ENCODE data around the gene SERPINA9.

Gene SERPINA9, protein sequence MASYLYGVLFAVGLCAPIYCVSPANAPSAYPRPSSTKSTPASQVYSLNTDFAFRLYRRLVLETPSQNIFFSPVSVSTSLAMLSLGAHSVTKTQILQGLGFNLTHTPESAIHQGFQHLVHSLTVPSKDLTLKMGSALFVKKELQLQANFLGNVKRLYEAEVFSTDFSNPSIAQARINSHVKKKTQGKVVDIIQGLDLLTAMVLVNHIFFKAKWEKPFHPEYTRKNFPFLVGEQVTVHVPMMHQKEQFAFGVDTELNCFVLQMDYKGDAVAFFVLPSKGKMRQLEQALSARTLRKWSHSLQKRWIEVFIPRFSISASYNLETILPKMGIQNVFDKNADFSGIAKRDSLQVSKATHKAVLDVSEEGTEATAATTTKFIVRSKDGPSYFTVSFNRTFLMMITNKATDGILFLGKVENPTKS

DNA sequence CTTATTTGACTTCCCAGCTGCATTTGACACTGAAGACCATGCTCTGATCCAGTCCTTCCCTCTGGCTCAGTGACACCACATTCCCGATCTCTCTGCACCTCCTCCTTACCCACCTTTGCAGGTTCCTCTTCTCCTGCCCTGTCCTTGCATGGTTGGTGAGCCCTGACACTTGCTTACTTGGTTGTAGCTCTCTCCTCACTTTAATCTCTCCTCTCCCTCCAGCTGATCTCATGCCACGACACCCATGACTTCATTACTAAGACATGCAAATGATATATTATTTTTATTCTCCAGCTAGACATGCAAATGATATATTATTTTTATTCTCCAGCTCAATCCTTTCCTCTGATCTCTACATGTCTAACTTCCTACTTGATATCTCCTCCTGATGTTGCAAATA, at the start of gene SERPINA9:
Gene SERPINA9 (minus strand): TSS at position 175 of the 400 bp plus-strand sequence. CDS start 6,357 bp downstream, outside the sequence.
- no peak within 1 kb of the TSS for H3K4me3 ChIP-seq (ENCODE audit: low read length in 2 of 2)
- no peaks in the 10 kb centered on the region for H3K4me1 ChIP-seq (ENCODE audit: control insufficient read depth, insufficient read depth, low read length)
- H3K9ac ChIP-seq (ENCODE audit: low read length in 2 of 2) = no peak within 1 kb of the TSS
- H3K27me3 ChIP-seq (ENCODE audit: control insufficient read depth in 1 of 2, insufficient read depth in 2 of 2, low read length in 2 of 2) = peaks cover 0 to 8% of the 10 kb centered on the region in 2 donors
- peaks cover 16 to 24% of the 10 kb centered on the region in 2 donors for H3K9me3 ChIP-seq (ENCODE audit: control insufficient read depth in 2 of 2, low read length in 2 of 2)
- H3K36me3 ChIP-seq (ENCODE audit: control insufficient read depth in 2 of 2, insufficient read depth in 2 of 2, low read length in 2 of 2) = no peaks in the 10 kb centered on the region
- no peak within 1 kb of the TSS for H3K27ac ChIP-seq (ENCODE audit: low read length)

DNA sequence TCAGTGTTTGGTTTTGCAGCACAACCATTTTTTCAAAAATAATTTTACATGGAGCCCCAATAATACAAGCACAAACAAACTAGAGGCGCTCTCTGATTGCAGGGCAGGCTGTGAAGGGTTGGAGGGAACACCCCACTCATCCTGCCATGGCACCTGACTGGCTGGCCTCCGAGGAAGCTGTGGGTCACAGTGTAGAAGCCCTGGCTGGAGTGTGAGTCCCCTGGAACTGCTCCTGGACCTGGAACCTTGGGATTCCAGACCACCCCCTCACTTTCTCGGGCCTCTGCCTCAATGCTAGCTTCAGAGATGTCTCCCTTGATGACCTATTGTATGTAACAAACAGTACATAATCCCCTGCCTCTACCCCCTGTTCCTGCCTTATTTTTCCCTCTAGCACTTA, 48.1 kb upstream of the SERPINA9 start:
- no peak overlapping the region for H3K27ac ChIP-seq (ENCODE audit: low read length)
- H3K9ac ChIP-seq (ENCODE audit: low read length in 2 of 2) = no peak overlapping the region
- no peaks in the 10 kb centered on the region for H3K36me3 ChIP-seq (ENCODE audit: control insufficient read depth in 2 of 2, insufficient read depth in 2 of 2, low read length in 2 of 2)
- H3K27me3 ChIP-seq (ENCODE audit: control insufficient read depth in 1 of 2, insufficient read depth in 2 of 2, low read length in 2 of 2) = peaks cover 0 to 3% of the 10 kb centered on the region in 2 donors
- H3K4me1 ChIP-seq (ENCODE audit: control insufficient read depth, insufficient read depth, low read length) = no peaks in the 10 kb centered on the region
- H3K9me3 ChIP-seq (ENCODE audit: control insufficient read depth in 2 of 2, low read length in 2 of 2) = peaks cover 0 to 5% of the 10 kb centered on the region in 2 donors
- H3K4me3 ChIP-seq (ENCODE audit: low read length in 2 of 2) = no peak overlapping the region

DNA sequence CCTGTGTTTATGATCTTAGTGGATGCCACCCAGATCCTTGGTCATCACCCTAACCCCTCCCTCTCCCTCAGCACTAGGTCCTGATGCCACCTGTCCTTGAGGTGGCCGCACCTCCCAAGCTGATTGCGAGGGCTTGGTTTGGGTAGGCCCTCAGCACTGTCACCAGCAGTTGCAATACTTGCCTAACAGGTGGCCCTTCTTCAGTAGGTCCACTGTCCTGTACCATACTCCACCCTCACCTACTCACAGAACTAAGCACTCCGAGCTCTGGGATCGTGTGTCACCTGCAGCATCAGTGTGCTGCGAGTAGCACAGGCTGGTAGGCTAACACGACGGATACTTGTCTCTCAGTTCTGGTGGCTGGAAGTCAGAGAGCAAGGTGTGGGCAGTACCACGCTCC, 47.3 kb upstream of the SERPINA9 start:
- Histone ChIP-seq H3K4me3 (ENCODE audit: low read length in 2 of 2) (no peak overlapping the region), H3K27ac (ENCODE audit: low read length) (no peak overlapping the region), H3K36me3 (ENCODE audit: control insufficient read depth in 2 of 2, insufficient read depth in 2 of 2, low read length in 2 of 2) (no peaks in the 10 kb centered on the region), H3K9me3 (ENCODE audit: control insufficient read depth in 2 of 2, low read length in 2 of 2) (peaks cover 0 to 5% of the 10 kb centered on the region in 2 donors), H3K27me3 (ENCODE audit: control insufficient read depth in 1 of 2, insufficient read depth in 2 of 2, low read length in 2 of 2) (peaks cover 0 to 3% of the 10 kb centered on the region in 2 donors), H3K4me1 (ENCODE audit: control insufficient read depth, insufficient read depth, low read length) (no peaks in the 10 kb centered on the region), H3K9ac (ENCODE audit: low read length in 2 of 2) (no peak overlapping the region)

DNA sequence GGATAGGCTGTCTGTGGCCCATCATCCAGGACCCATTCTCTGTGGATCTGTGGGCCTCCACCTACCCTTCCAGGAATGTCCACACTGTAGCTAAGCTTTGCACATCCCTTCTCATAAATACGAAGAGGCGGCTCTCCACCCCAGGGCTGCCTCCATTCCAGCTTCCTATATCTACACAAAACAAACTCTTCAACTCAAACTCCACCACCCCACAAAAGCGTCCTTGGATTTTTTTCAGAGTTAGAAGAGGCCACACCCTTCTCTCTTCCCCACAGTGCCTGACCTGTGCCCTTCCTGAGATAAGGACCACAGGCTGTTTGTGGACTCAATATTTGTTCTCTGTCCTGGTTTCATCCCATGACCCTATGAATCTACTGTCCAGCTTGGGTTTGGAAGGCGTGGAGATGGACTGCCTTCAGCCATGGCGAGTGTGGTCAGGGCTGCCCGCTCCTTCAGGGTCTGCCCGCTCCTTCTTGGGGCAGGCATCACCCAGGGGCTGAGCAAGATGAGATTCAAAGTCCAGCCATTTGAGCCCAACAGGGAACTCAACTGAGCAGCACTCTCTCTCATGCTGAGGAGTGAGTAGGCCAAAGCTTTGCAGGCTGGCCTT, 46.2 kb upstream of the SERPINA9 start:
- Histone ChIP-seq H3K4me1 (ENCODE audit: control insufficient read depth, insufficient read depth, low read length) (no peaks in the 10 kb centered on the region), H3K9me3 (ENCODE audit: control insufficient read depth in 2 of 2, low read length in 2 of 2) (peaks cover 0 to 5% of the 10 kb centered on the region in 2 donors), H3K27me3 (ENCODE audit: control insufficient read depth in 1 of 2, insufficient read depth in 2 of 2, low read length in 2 of 2) (peaks cover 0 to 3% of the 10 kb centered on the region in 2 donors), H3K4me3 (ENCODE audit: low read length in 2 of 2) (no peak overlapping the region), H3K9ac (ENCODE audit: low read length in 2 of 2) (no peak overlapping the region), H3K27ac (ENCODE audit: low read length) (no peak overlapping the region), H3K36me3 (ENCODE audit: control insufficient read depth in 2 of 2, insufficient read depth in 2 of 2, low read length in 2 of 2) (no peaks in the 10 kb centered on the region)

DNA sequence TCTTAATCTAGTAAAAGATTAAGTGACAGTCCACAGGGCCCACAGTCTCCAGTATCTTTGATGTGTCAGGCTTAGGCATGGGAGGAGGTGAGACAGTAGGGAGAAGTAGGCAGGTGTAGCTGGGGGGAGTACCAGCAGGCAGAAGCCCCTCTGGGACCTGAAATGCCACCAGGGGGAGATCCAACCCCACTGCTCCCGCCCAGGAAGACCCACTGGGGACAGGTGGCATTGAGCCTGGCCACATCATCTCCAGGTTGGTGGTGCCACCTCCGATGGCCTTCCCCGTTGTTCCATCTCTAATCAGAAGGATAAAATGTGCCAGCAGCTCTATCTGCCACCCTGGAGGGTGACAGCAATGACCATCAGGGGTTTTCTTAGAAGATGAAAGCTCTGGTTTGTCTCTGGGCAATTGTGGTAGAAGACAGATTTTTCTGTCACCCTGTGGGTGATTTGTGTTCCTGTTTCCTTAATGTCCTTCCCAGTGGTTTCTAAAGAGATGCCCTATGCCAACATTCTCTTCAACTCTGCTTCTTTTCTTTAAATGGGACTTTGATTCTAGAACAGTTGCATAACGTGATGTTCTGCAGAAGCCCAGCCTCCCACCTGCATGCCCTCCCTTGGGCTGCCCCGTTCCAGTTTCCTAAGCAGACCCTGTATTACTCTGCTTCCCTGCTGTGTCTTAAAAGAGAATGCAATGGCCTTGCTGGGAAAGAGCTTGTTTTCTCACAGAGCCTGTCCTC, 45.5 kb upstream of the SERPINA9 start:
- H3K9ac ChIP-seq (ENCODE audit: low read length in 2 of 2) = no peak overlapping the region

DNA sequence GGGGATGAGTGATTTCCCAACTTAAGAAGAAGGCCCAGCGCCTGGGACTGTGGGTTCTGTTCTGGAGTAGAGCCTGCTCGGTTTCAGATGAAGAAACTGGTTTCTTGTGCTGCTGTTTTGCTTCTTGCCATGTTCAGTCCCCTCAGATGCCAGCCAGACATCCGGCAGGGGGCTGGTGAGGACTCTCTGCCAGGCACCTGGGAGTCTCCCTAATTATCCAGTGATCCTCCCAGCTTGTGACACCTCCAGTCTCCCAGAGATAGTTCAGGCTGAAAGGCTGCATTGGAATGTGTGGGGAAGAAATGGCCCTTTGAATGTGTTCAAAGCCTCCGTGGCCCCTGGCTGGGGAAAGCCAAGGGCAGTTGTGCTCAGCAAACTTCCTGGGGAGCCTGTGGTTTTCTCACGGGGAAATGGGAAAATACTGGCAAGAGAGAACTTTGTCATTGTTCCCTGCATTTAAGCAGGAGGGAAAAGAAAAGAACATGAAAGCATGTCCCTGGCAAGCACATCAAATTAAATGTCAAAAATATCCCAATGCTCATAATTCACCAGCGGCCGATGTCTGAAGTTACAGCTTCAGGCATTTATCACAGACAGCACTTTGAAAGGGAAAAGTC, 41.8 kb upstream of the SERPINA9 start:
- Histone ChIP-seq H3K27me3 (ENCODE audit: control insufficient read depth in 1 of 2, insufficient read depth in 2 of 2, low read length in 2 of 2) (peaks cover 0 to 5% of the 10 kb centered on the region in 2 donors), H3K27ac (ENCODE audit: low read length) (no peak overlapping the region), H3K9me3 (ENCODE audit: control insufficient read depth in 2 of 2, low read length in 2 of 2) (no peaks in the 10 kb centered on the region), H3K4me1 (ENCODE audit: control insufficient read depth, insufficient read depth, low read length) (no peaks in the 10 kb centered on the region), H3K36me3 (ENCODE audit: control insufficient read depth in 2 of 2, insufficient read depth in 2 of 2, low read length in 2 of 2) (no peaks in the 10 kb centered on the region), H3K4me3 (ENCODE audit: low read length in 2 of 2) (no peak overlapping the region), H3K9ac (ENCODE audit: low read length in 2 of 2) (no peak overlapping the region)

More for the DNA sequence above, 45.5 kb upstream of the SERPINA9 start:
- no peak overlapping the region for H3K27ac ChIP-seq (ENCODE audit: low read length)
- H3K36me3 ChIP-seq (ENCODE audit: control insufficient read depth in 2 of 2, insufficient read depth in 2 of 2, low read length in 2 of 2) = no peaks in the 10 kb centered on the region
- H3K27me3 ChIP-seq (ENCODE audit: control insufficient read depth in 1 of 2, insufficient read depth in 2 of 2, low read length in 2 of 2) = peaks cover 0 to 6% of the 10 kb centered on the region in 2 donors
- no peaks in the 10 kb centered on the region for H3K4me1 ChIP-seq (ENCODE audit: control insufficient read depth, insufficient read depth, low read length)
- H3K9me3 ChIP-seq (ENCODE audit: control insufficient read depth in 2 of 2, low read length in 2 of 2) = peaks cover 0 to 2% of the 10 kb centered on the region in 2 donors
- no peak overlapping the region for H3K4me3 ChIP-seq (ENCODE audit: low read length in 2 of 2)

DNA sequence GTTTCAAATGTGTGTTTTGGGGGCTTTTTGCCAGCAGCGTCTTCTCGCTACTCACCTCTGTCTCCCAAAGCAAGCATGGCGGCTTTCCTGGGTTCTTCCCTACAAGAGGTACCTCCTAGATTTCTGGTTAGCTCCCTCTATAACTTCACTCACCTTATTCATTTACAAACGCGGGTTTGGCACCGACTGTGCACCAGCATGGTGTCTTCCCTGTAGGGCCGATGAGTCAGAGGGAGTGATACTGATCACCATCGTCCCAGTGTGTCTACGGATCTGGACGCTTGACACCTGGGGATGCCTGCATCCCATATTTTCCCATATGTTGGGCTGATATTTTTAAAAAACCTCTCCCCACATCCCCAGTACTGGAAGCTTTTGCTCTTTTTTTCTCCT, 41.2 kb upstream of the SERPINA9 start:
- Histone ChIP-seq H3K9me3 (ENCODE audit: control insufficient read depth in 2 of 2, low read length in 2 of 2) (no peaks in the 10 kb centered on the region), H3K4me3 (ENCODE audit: low read length in 2 of 2) (no peak overlapping the region), H3K36me3 (ENCODE audit: control insufficient read depth in 2 of 2, insufficient read depth in 2 of 2, low read length in 2 of 2) (no peaks in the 10 kb centered on the region), H3K27ac (ENCODE audit: low read length) (no peak overlapping the region), H3K27me3 (ENCODE audit: control insufficient read depth in 1 of 2, insufficient read depth in 2 of 2, low read length in 2 of 2) (peaks cover 0 to 5% of the 10 kb centered on the region in 2 donors), H3K9ac (ENCODE audit: low read length in 2 of 2) (no peak overlapping the region), H3K4me1 (ENCODE audit: control insufficient read depth, insufficient read depth, low read length) (no peaks in the 10 kb centered on the region)

DNA sequence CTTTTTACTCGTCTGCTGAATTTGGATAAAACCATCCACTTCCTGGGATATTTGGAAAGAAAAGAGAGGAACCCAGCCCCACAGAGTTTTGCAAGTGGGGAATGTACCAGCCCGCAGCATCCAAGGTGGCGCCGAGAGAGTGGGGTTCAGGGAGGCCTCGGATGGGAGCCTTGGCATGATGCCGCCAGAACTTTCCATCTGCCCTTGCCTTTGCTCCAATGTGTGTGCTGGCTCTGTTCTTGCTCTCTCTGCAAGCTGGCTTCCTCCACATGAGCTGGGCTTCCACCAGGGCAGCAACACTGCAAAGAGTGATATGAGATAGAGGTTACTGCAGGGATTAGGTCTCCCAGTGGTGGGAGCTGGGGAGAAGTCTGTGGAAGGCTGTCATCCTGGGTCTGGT, 39.9 kb upstream of the SERPINA9 start:
- Histone ChIP-seq H3K4me3 (ENCODE audit: low read length in 2 of 2) (no peak overlapping the region), H3K9me3 (ENCODE audit: control insufficient read depth in 2 of 2, low read length in 2 of 2) (no peaks in the 10 kb centered on the region), H3K9ac (ENCODE audit: low read length in 2 of 2) (no peak overlapping the region), H3K36me3 (ENCODE audit: control insufficient read depth in 2 of 2, insufficient read depth in 2 of 2, low read length in 2 of 2) (no peaks in the 10 kb centered on the region), H3K27ac (ENCODE audit: low read length) (no peak overlapping the region), H3K27me3 (ENCODE audit: control insufficient read depth in 1 of 2, insufficient read depth in 2 of 2, low read length in 2 of 2) (peaks cover 0 to 5% of the 10 kb centered on the region in 2 donors), H3K4me1 (ENCODE audit: control insufficient read depth, insufficient read depth, low read length) (no peaks in the 10 kb centered on the region)

DNA sequence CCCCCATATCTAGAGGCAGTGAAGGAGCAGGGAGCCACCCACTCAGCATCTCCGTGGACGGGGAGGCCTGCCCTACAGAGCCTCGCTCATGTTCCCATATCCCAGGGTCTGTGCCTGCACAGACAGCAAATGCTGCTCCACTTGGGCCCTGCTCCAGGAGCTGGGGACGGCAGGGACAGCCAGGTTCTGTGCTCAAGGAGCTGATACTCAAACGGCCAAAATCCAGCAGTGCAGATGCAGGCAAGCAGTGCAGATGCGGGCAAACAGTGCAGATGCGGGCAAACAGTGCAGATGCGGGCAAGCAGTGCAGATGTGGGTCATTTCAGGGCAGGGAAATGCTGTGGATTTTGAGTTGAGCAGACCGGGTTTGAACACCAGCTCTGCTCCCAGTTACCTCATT, 39.4 kb upstream of the SERPINA9 start:
- no peaks in the 10 kb centered on the region for H3K4me1 ChIP-seq (ENCODE audit: control insufficient read depth, insufficient read depth, low read length)
- H3K9me3 ChIP-seq (ENCODE audit: control insufficient read depth in 2 of 2, low read length in 2 of 2) = no peaks in the 10 kb centered on the region
- H3K27me3 ChIP-seq (ENCODE audit: control insufficient read depth in 1 of 2, insufficient read depth in 2 of 2, low read length in 2 of 2) = peaks cover 0 to 5% of the 10 kb centered on the region in 2 donors
- H3K9ac ChIP-seq (ENCODE audit: low read length in 2 of 2) = no peak overlapping the region
- H3K27ac ChIP-seq (ENCODE audit: low read length) = no peak overlapping the region
- H3K4me3 ChIP-seq (ENCODE audit: low read length in 2 of 2) = no peak overlapping the region
- no peaks in the 10 kb centered on the region for H3K36me3 ChIP-seq (ENCODE audit: control insufficient read depth in 2 of 2, insufficient read depth in 2 of 2, low read length in 2 of 2)

DNA sequence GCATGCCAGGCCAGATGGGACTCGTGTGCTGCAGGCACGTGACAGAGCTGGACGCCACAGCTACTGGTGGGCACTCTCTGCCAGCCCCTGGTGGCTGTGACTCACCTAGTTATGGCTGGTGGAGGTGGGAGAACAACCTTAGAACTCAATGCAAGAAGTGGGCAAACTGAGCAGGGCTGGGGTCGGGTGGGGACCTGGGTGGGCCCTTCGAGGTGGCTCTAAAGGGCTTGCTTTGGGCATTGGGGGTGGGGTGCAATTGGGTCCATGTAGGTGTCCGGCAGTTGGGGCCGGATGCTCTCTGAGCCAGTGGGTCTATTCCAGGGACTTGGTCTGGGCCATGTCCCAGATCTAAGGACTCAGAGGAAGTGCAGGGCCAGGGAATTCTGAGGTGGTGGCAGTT, 38.4 kb upstream of the SERPINA9 start:
- Histone ChIP-seq H3K4me1 (ENCODE audit: control insufficient read depth, insufficient read depth, low read length) (no peaks in the 10 kb centered on the region), H3K4me3 (ENCODE audit: low read length in 2 of 2) (no peak overlapping the region), H3K36me3 (ENCODE audit: control insufficient read depth in 2 of 2, insufficient read depth in 2 of 2, low read length in 2 of 2) (no peaks in the 10 kb centered on the region), H3K9ac (ENCODE audit: low read length in 2 of 2) (no peak overlapping the region), H3K9me3 (ENCODE audit: control insufficient read depth in 2 of 2, low read length in 2 of 2) (no peaks in the 10 kb centered on the region), H3K27ac (ENCODE audit: low read length) (no peak overlapping the region), H3K27me3 (ENCODE audit: control insufficient read depth in 1 of 2, insufficient read depth in 2 of 2, low read length in 2 of 2) (peaks cover 0 to 5% of the 10 kb centered on the region in 2 donors)

All from stomach smooth muscle (tissue), 2 donors.